ENCODE results near the gene TBXA2R.
A peak's percentile ranks its signal among the peaks of the same experiment; 100 is the strongest.
"Not testable (repeated sequence)": the region's sequence is repeated elsewhere in the genome, so short reads cannot be mapped to it uniquely, and the experiment has no call there.

TBXA2R gene

GRCh38 chr19:3639479-3639878 is 32.8 kb upstream of the TBXA2R start:
- no peak for DNase-seq (ENCODE audit: low spot score)

GRCh38 chr19:3638208-3639193 is 31.8 kb upstream of the TBXA2R start:
- no peak for DNase-seq (ENCODE audit: low spot score)

GRCh38 chr19:3637621-3638020 is 30.9 kb upstream of the TBXA2R start:
- DNase-seq (ENCODE audit: low spot score), result no peak

GRCh38 chr19:3636962-3637361 is 30.3 kb upstream of the TBXA2R start:
- no peak for DNase-seq (ENCODE audit: low spot score)

- no peak for DNase-seq (ENCODE audit: low spot score)
Measured at GRCh38 chr19:3636506-3636905, 29.8 kb upstream of the TBXA2R start.

- no peak for DNase-seq (ENCODE audit: low spot score)
Measured at GRCh38 chr19:3634496-3635045, 27.9 kb upstream of the TBXA2R start.

GRCh38 chr19:3633559-3633988 is 26.9 kb upstream of the TBXA2R start:
- no peak for DNase-seq (ENCODE audit: low spot score)

- no peak for DNase-seq (ENCODE audit: low spot score)
Measured at GRCh38 chr19:3632739-3633558, 26.3 kb upstream of the TBXA2R start.

GRCh38 chr19:3632098-3632497 is 25.4 kb upstream of the TBXA2R start:
- DNase-seq (ENCODE audit: low spot score), result no peak

- DNase-seq (ENCODE audit: low spot score), result no peak
Measured at GRCh38 chr19:3631053-3631861, 24.6 kb upstream of the TBXA2R start.

- not testable (repeated sequence) for DNase-seq (ENCODE audit: low spot score)
Measured at GRCh38 chr19:3628766-3629165, 22.1 kb upstream of the TBXA2R start.

- no peak for DNase-seq (ENCODE audit: low spot score)
Measured at GRCh38 chr19:3627351-3627723, 20.7 kb upstream of the TBXA2R start.

- DNase-seq (ENCODE audit: low spot score), result peak; percentile 100
Measured at GRCh38 chr19:3626473-3627350, 20.0 kb upstream of the TBXA2R start, which contains the start of gene CACTIN. Gene CACTIN, minus strand, starts transcription at chr19:3626790. Its CDS starts 28 bp downstream, at chr19:3626762.

- DNase-seq (ENCODE audit: low spot score), result peak; percentile 37
Measured at GRCh38 chr19:3625996-3626472, 19.4 kb upstream of the TBXA2R start.

GRCh38 chr19:3623716-3624115 is 17.0 kb upstream of the TBXA2R start:
- DNase-seq (ENCODE audit: low spot score), result no peak

GRCh38 chr19:3622224-3622623 is 15.5 kb upstream of the TBXA2R start:
- no peak for DNase-seq (ENCODE audit: low spot score)

GRCh38 chr19:3621689-3622088 is 15.0 kb upstream of the TBXA2R start:
- DNase-seq (ENCODE audit: low spot score), result no peak

- no peak for DNase-seq (ENCODE audit: low spot score)
Measured at GRCh38 chr19:3620817-3621547, 14.3 kb upstream of the TBXA2R start.

GRCh38 chr19:3620145-3620816 is 13.6 kb upstream of the TBXA2R start:
- DNase-seq (ENCODE audit: low spot score), result peak; percentile 36

All from GM03348 (cell line).